ENCODE measurements around the gene KYNU.

GRCh38 chr2:143051465-143051864 is 174.0 kb downstream of the KYNU start:
- TF ChIP-seq, protein P1, sequence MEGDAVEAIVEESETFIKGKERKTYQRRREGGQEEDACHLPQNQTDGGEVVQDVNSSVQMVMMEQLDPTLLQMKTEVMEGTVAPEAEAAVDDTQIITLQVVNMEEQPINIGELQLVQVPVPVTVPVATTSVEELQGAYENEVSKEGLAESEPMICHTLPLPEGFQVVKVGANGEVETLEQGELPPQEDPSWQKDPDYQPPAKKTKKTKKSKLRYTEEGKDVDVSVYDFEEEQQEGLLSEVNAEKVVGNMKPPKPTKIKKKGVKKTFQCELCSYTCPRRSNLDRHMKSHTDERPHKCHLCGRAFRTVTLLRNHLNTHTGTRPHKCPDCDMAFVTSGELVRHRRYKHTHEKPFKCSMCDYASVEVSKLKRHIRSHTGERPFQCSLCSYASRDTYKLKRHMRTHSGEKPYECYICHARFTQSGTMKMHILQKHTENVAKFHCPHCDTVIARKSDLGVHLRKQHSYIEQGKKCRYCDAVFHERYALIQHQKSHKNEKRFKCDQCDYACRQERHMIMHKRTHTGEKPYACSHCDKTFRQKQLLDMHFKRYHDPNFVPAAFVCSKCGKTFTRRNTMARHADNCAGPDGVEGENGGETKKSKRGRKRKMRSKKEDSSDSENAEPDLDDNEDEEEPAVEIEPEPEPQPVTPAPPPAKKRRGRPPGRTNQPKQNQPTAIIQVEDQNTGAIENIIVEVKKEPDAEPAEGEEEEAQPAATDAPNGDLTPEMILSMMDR (IDR thresholded peaks at IDR 0.05) = no peak
- TF ChIP-seq POLR2AphosphoS5 (IDR thresholded peaks at IDR 0.05) (no peak), POLR2A (IDR thresholded peaks at IDR 0.05) (no peak)
